Measurements from ENCODE around the gene ENTREP1. TPM values are rescaled to one million over a fixed set of nuclear protein-coding genes. Genes with fewer than 3 reads are reported as not detected.
"Not testable (repeated sequence)": the region's sequence is repeated elsewhere in the genome, so short reads cannot be mapped to it uniquely, and the experiment has no call there.

The ENTREP1 gene
- total RNA-seq, 1 donor from 2014 or later: 30.1 TPM

DNA sequence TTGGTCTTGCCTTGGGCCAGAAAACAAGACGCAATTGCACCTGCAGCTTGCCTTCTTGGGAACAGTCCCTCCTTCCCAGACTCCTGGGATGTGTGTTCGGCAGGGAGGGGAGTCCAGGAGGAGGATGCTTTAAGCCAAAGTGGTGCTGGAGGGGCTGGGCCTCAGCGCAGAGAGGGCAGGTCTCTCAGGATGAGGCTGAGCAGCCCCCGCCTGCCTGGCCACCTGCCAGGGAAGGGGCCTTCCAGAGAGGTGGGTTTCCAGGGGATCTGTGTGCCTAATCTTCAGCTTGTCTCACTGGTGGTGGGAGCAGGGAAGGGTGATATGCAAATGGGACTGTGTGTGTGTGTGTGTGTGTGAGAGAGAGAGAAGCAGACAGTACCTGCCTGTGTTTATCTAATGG, 105.2 kb downstream of the ENTREP1 start:
- no peak overlapping the region for H3K27ac ChIP-seq
- H3K27me3 ChIP-seq (ENCODE audit: low read depth): no peaks in the 10 kb centered on the region
- no peaks in the 10 kb centered on the region for H3K9me3 ChIP-seq
- ATAC-seq: no peak
- TF ChIP-seq, protein P1, sequence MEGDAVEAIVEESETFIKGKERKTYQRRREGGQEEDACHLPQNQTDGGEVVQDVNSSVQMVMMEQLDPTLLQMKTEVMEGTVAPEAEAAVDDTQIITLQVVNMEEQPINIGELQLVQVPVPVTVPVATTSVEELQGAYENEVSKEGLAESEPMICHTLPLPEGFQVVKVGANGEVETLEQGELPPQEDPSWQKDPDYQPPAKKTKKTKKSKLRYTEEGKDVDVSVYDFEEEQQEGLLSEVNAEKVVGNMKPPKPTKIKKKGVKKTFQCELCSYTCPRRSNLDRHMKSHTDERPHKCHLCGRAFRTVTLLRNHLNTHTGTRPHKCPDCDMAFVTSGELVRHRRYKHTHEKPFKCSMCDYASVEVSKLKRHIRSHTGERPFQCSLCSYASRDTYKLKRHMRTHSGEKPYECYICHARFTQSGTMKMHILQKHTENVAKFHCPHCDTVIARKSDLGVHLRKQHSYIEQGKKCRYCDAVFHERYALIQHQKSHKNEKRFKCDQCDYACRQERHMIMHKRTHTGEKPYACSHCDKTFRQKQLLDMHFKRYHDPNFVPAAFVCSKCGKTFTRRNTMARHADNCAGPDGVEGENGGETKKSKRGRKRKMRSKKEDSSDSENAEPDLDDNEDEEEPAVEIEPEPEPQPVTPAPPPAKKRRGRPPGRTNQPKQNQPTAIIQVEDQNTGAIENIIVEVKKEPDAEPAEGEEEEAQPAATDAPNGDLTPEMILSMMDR (IDR thresholded peaks at IDR 0.05): no peak
- intact Hi-C loops (cut with DNase I): no loop called here
- DNase-seq: no peak
- no peaks in the 10 kb centered on the region for H3K36me3 ChIP-seq
- no peak overlapping the region for H3K4me3 ChIP-seq
- H3K4me1 ChIP-seq: no peaks in the 10 kb centered on the region

DNA sequence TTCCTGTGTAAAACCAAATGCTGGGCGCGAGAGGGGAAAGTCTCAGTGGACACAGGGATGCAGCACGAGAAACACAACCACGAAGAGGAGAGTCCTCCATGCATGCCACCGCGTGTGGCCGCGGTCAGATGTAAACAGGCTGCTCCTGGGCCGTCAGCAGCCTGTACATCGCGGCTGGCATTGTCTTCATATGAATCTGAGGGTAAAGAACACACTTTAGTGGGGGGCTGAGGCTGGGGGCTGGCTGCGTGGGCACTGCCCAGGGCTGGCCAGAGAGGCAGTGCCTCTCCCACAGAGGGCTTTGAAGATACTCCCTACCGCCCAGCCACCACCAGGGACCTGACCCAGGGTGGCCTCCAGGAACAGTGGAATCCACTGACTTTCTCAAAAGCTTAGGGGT, 106.2 kb downstream of the ENTREP1 start:
- Histone ChIP-seq H3K36me3 (no peaks in the 10 kb centered on the region), H3K4me3 (no peak overlapping the region), H3K4me1 (no peaks in the 10 kb centered on the region), H3K27me3 (ENCODE audit: low read depth) (no peaks in the 10 kb centered on the region), H3K9me3 (no peaks in the 10 kb centered on the region), H3K27ac (no peak overlapping the region)
- no peak for ATAC-seq
- intact Hi-C loops (cut with DNase I): no loop called here
- DNase-seq: no peak
- TF ChIP-seq, protein P1 (IDR thresholded peaks at IDR 0.05): no peak

DNA sequence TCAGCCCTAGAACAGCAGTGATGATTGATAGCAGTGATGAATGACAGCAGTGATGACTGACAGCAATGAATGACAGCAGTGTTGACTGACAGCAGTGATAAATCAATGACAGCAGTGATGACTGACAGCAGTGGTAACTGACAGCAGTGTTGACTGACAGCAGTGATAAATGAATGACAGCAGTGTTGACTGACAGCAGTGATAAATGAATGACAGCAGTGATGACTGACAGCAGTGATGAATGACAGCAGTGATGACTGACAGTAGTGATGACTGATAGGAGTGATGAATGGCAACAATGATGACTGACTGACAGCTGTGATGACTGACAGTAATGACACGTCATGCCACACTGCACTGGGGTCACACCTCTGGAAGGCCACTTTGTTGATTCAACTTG, 106.8 kb downstream of the ENTREP1 start:
- Histone ChIP-seq H3K4me1 (no peaks in the 10 kb centered on the region), H3K27me3 (ENCODE audit: low read depth) (no peaks in the 10 kb centered on the region), H3K9me3 (no peaks in the 10 kb centered on the region), H3K4me3 (no peak overlapping the region), H3K27ac (no peak overlapping the region), H3K36me3 (no peaks in the 10 kb centered on the region)
- intact Hi-C loops (cut with DNase I): no loop called here
- TF ChIP-seq, protein P1 (IDR thresholded peaks at IDR 0.05): no peak
- ATAC-seq (no peak), DNase-seq (no peak)

DNA sequence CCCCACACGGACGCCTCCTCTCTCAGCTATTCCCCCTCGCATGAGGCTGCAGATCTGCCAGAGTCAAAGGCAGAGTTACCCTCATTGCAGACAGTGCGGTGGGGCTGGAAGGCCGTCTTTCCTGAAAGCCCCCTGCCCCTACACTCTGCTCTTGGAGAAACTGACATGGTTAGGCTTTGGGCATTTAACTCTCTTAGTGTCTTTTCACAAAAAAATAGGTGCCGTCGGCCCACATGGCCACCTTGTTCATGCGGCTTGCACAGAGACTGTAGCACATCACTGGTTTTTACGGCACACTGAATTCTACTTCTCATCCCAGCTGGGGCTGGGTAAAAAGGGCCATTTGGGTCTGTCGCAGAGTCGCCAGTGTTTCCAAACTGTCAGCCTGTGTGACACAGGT, 107.6 kb downstream of the ENTREP1 start:
- Histone ChIP-seq H3K4me1 (no peaks in the 10 kb centered on the region), H3K9me3 (no peaks in the 10 kb centered on the region), H3K36me3 (no peaks in the 10 kb centered on the region), H3K27ac (no peak overlapping the region), H3K4me3 (no peak overlapping the region), H3K27me3 (ENCODE audit: low read depth) (no peaks in the 10 kb centered on the region)
- DNase-seq: no peak
- TF ChIP-seq, protein P1 (IDR thresholded peaks at IDR 0.05): no peak
- intact Hi-C loops (cut with DNase I): no loop called here
- no peak for ATAC-seq

DNA sequence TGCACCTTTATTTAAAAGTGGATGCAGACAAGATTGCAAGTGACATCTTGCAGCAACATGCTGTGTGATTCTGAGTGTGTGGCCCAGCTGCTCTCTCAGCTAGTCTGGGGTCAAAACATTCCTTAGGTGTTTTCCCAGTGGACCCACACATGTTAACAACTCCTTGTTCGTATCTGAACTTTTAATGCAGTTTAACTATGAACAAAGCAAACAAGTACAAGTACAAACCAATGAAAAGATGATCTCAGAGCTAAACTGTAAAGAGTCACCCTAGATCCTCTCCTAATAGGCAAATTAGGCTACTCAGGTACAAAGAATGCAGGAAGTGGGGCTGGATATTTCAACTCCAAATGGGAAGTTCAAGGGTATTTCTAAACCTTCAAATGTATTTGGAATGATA, 108.4 kb downstream of the ENTREP1 start:
- ATAC-seq (no peak), DNase-seq (no peak)
- H3K27me3 ChIP-seq (ENCODE audit: low read depth): no peaks in the 10 kb centered on the region
- H3K9me3 ChIP-seq: no peaks in the 10 kb centered on the region
- no peaks in the 10 kb centered on the region for H3K4me1 ChIP-seq
- TF ChIP-seq, protein P1 (IDR thresholded peaks at IDR 0.05): no peak
- H3K4me3 ChIP-seq: no peak overlapping the region
- H3K36me3 ChIP-seq: no peaks in the 10 kb centered on the region
- no peak overlapping the region for H3K27ac ChIP-seq
- intact Hi-C loops (cut with DNase I): no loop called here

DNA sequence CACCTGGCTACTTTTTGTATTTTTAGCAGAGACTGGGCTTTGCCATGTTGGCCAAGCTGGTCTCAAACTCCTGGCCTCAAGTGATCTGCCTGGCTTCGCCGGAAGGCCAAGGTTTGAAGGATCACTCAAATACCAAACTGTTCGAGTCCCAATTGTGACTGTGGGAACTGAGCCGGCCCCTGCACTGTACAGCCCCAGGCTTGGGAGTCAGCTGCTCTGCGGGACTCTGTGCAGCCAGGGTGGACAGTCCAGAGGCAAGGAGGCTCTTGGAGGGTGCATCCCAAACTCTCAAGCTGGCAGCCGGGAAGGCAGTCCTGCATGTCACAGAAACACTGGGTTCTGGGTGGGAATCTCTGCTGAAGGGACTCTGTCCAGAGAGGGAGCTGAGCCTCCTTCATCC, 109.0 kb downstream of the ENTREP1 start:
- H3K27me3 ChIP-seq (ENCODE audit: low read depth): no peaks in the 10 kb centered on the region
- no peak for DNase-seq
- TF ChIP-seq, protein P1 (IDR thresholded peaks at IDR 0.05): no peak

DNA sequence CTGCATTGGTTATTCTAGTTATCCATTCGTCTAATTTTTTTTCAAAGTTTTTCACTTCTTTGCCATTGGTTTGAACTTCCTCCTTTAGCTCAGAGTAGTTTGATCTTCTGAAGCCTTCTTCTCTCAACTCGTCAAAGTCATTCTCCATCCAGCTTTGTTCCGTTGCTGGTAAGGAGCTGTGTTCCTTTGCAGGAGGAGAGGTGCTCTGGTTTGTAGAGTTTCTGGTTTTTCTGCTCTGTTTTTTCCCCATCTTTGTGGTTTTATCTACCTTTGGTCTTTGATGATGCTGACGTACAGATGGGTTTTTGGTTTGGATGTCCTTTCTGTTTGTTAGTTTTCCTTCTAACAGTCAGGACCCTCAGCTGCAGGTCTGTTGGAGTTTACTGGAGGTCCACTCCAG, 114.6 kb downstream of the ENTREP1 start:
- intact Hi-C loops (cut with DNase I); H3K27me3 ChIP-seq (ENCODE audit: low read depth); H3K4me1 ChIP-seq; H3K27ac ChIP-seq; H3K4me3 ChIP-seq; DNase-seq; H3K9me3 ChIP-seq; H3K36me3 ChIP-seq; ATAC-seq: not testable (repeated sequence)

More for the DNA sequence above, 109.0 kb downstream of the ENTREP1 start:
- Histone ChIP-seq H3K4me1 (no peaks in the 10 kb centered on the region), H3K27ac (no peak overlapping the region), H3K36me3 (no peaks in the 10 kb centered on the region), H3K4me3 (no peak overlapping the region), H3K9me3 (no peaks in the 10 kb centered on the region)
- intact Hi-C loops (cut with DNase I): no loop called here
- ATAC-seq: no peak

DNA sequence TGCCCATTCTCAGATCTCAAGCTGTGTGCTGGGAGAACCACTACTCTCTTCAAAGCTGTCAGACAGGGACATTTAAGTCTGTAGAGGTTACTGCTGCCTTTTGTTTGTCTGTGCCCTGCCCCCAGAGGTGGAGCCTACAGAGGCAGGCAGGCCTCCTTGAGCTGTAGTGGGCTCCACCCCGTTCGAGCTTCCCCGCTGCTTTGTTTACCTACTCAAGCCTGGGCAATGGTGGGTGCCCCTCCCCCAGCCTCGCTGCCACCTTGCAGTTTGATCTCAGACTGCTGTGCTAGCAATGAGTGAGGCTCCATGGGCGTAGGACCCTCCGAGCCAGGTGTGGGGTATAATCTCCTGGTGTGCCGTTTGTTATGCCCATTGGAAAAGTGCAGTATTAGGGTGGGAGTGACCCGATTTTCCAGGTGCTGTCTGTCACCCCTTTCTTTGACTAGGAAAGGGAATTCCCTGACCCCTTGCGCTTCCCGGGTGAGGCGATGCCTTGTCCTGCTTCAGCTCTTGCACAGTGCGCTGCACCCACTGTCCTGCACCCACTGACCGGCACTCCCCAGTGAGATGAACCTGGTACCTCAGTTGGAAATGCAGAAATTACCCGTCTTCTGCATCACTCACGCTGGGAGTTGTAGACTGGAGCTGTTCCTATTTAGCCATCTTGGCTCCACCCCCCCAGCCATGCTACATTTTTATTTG, 115.4 kb downstream of the ENTREP1 start:
- H3K4me1 ChIP-seq; H3K27ac ChIP-seq; H3K4me3 ChIP-seq; H3K36me3 ChIP-seq; H3K27me3 ChIP-seq (ENCODE audit: low read depth); ATAC-seq; H3K9me3 ChIP-seq; intact Hi-C loops (cut with DNase I): not testable (repeated sequence)
- peak; percentile 58 for DNase-seq
